IMR-90 (cell line): ENCODE data around the gene CAND2. TPM values are rescaled to one million over a fixed set of nuclear protein-coding genes. Genes with fewer than 3 reads are reported as not detected.

Experiments used
- ATAC-seq: fragments of 200-7000 bp; cut with Tn5 transposase; 2 replicates; pipeline ENCODE4 v1.9.1; 2020; ENCODE audit warnings: low read depth, mild to moderate bottlenecking, moderate library complexity
- BruUV-seq: library from RNA; stranded (reverse); fragments of 400-500 nt; replicated peaks from 2 replicates; lab custom pipeline; 2021; lab: Mats Ljungman, UMichigan
- CTCF ChIA-PET: fragments of 300-600 bp; formaldehyde crosslinking; extraction: SDS; loops from one replicate; lab custom pipeline; 2021; ENCODE audit warnings: antibody characterized with exemption; lab: Yijun Ruan, JAX
- POLR2A ChIA-PET: fragments of 300-600 bp; sonication (Branson Sonifier 250); formaldehyde crosslinking; loops from one replicate; lab custom pipeline; 2022; ENCODE audit warnings: antibody characterized with exemption; ENCODE audit not compliant: unreplicated experiment; lab: Charles Lee
- DNase-seq: peaks from one replicate; pipeline ENCODE4 v3.0.0; 2013
- H2AFZ ChIP-seq: replicated peaks from 2 replicates; pipeline ENCODE3; 2013; ENCODE audit warnings: low read length, mild to moderate bottlenecking; ENCODE audit not compliant: poor library complexity
- H2AK5ac ChIP-seq: 2 replicates; pipeline ENCODE4 v1.6.1; 2013; ENCODE audit warnings: low read depth, low read length, inconsistent platforms
- H2AK9ac ChIP-seq: replicated peaks from 2 replicates; pipeline ENCODE3; 2013; ENCODE audit warnings: mild to moderate bottlenecking, low read depth, low read length, moderate library complexity; ENCODE audit not compliant: poor library complexity
- H2BK120ac ChIP-seq: 2 replicates; pipeline ENCODE4 v1.6.1; 2013; ENCODE audit warnings: low read depth, low read length, inconsistent platforms
- H2BK15ac ChIP-seq: 3 replicates; pipeline ENCODE4 v1.6.1; 2013; ENCODE audit warnings: low read depth, low read length, inconsistent platforms
- H2BK20ac ChIP-seq: 2 replicates; pipeline ENCODE4 v1.6.1; 2013; ENCODE audit warnings: low read depth, mild to moderate bottlenecking, inconsistent platforms, low read length, moderate library complexity
- H2BK5ac ChIP-seq: 2 replicates; pipeline ENCODE4 v1.6.1; 2013; ENCODE audit warnings: mild to moderate bottlenecking, low read depth, low read length, inconsistent platforms; ENCODE audit not compliant: poor library complexity, severe bottlenecking
- H3K14ac ChIP-seq: replicated peaks from 2 replicates; pipeline ENCODE4 v1.6.1; 2013; ENCODE audit warnings: low read depth, low read length, inconsistent platforms
- H3K18ac ChIP-seq: 2 replicates; pipeline ENCODE4 v1.6.1; 2013; ENCODE audit warnings: low read depth, low read length, control low read depth
- H3K23ac ChIP-seq: 2 replicates; pipeline ENCODE4 v1.6.1; 2013; ENCODE audit warnings: low read depth, low read length, inconsistent platforms
- H3K27ac ChIP-seq: 2 replicates; pipeline ENCODE4 v1.5.1; 2013; ENCODE audit warnings: mild to moderate bottlenecking, control low read depth, low read length; ENCODE audit not compliant: insufficient read depth
- H3K27me3 ChIP-seq: 2 replicates; pipeline ENCODE4 v1.6.1; 2013; ENCODE audit warnings: low read length; ENCODE audit not compliant: control insufficient read depth, insufficient read depth
- H3K36me3 ChIP-seq: 2 replicates; pipeline ENCODE4 v1.6.1; 2013; ENCODE audit warnings: low read length, mixed read lengths; ENCODE audit not compliant: control insufficient read depth, insufficient read depth
- H3K4ac ChIP-seq: 2 replicates; pipeline ENCODE4 v1.6.1; 2013; ENCODE audit warnings: low read depth, low read length, inconsistent platforms
- H3K4me1 ChIP-seq: 2 replicates; pipeline ENCODE4 v1.6.1; 2013; ENCODE audit warnings: low read length, mixed read lengths; ENCODE audit not compliant: control insufficient read depth, insufficient read depth
- H3K4me2 ChIP-seq: 2 replicates; pipeline ENCODE4 v1.6.1; 2013; ENCODE audit warnings: low read depth, mild to moderate bottlenecking, control low read depth, low read length, moderate library complexity
- H3K4me3 ChIP-seq: 2 replicates; pipeline ENCODE4 v1.5.1; 2013; ENCODE audit warnings: low read depth, mild to moderate bottlenecking, control low read depth, low read length, moderate library complexity; ENCODE audit not compliant: insufficient read depth
- H3K56ac ChIP-seq: 2 replicates; pipeline ENCODE4 v1.6.1; 2013; ENCODE audit warnings: low read length, inconsistent platforms; ENCODE audit not compliant: insufficient read depth; ENCODE audit errors: extremely low read depth
- H3K79me1 ChIP-seq, 2 experiments: 2 replicates each; pipeline ENCODE4 v1.6.1; 2013; ENCODE audit warnings: low read length in 2 of 2, inconsistent platforms in 1 of 2, low read depth in 1 of 2
- H3K9ac ChIP-seq: 2 replicates; pipeline ENCODE4 v1.6.1; 2013; ENCODE audit warnings: low read depth, low read length, control low read depth
- H3K9me1 ChIP-seq: 2 replicates; pipeline ENCODE4 v1.6.1; 2013; ENCODE audit warnings: low read length, inconsistent platforms; ENCODE audit not compliant: insufficient read depth
- H3K9me3 ChIP-seq: 2 replicates; pipeline ENCODE4 v1.6.1; 2013; ENCODE audit warnings: low read length; ENCODE audit not compliant: control insufficient read depth, insufficient read depth
- H4K20me1 ChIP-seq: 2 replicates; pipeline ENCODE4 v1.6.1; 2013; ENCODE audit warnings: low read length, inconsistent platforms; ENCODE audit not compliant: insufficient read depth
- H4K5ac ChIP-seq: 2 replicates; pipeline ENCODE4 v1.6.1; 2013; ENCODE audit warnings: mild to moderate bottlenecking, low read depth, low read length, control low read depth
- H4K8ac ChIP-seq, 2 experiments: 2 replicates each; pipeline ENCODE4 v1.6.1; 2013; ENCODE audit warnings: low read depth in 2 of 2, low read length in 2 of 2, control low read depth in 1 of 2, inconsistent platforms in 1 of 2
- H4K91ac ChIP-seq: 2 replicates; pipeline ENCODE4 v1.6.1; 2013; ENCODE audit warnings: low read depth, low read length, inconsistent platforms; ENCODE audit not compliant: insufficient read depth
- BHLHE40 ChIP-seq: fragments of 150-350 bp; IDR thresholded peaks from 2 replicates; pipeline ENCODE4 v1.6.1; 2016; ENCODE audit warnings: mild to moderate bottlenecking, low read depth, low read length
- CEBPB ChIP-seq: IDR thresholded peaks from 2 replicates; pipeline ENCODE4 v1.6.1; 2012; ENCODE audit warnings: low read depth, low read length, improper control_type of control experiment
- FOS ChIP-seq: fragments of 150-350 bp; IDR thresholded peaks from 2 replicates; pipeline ENCODE4 v1.6.1; 2016; ENCODE audit warnings: low read depth, low read length
- MXI1 ChIP-seq: IDR thresholded peaks from 2 replicates; pipeline ENCODE4 v1.6.1; 2012; ENCODE audit warnings: low read depth, mild to moderate bottlenecking, low read length, moderate library complexity, borderline replicate concordance
- NFE2L2 ChIP-seq: fragments of 150-350 bp; IDR thresholded peaks from 2 replicates; pipeline ENCODE4 v1.6.1; 2016; ENCODE audit warnings: low read depth, mild to moderate bottlenecking, low read length
- POLR2A ChIP-seq: IDR thresholded peaks from 2 replicates; pipeline ENCODE4 v1.6.1; 2012; ENCODE audit warnings: mild to moderate bottlenecking, low read depth, low read length
- RCOR1 ChIP-seq: IDR thresholded peaks from 2 replicates; pipeline ENCODE4 v1.6.1; 2012; ENCODE audit warnings: mild to moderate bottlenecking, low read length, improper control_type of control experiment; ENCODE audit not compliant: insufficient replicate concordance
- SMC3 ChIP-seq: fragments of 150-350 bp; IDR thresholded peaks from 2 replicates; pipeline ENCODE4 v1.6.1; 2016; ENCODE audit warnings: low read depth, mild to moderate bottlenecking, antibody characterized with exemption, low read length, moderate library complexity
- USF2 ChIP-seq: fragments of 150-350 bp; IDR thresholded peaks from 2 replicates; pipeline ENCODE4 v1.6.1; 2017; ENCODE audit warnings: mild to moderate bottlenecking, antibody characterized with exemption, low read length, low read depth
- WGBS, 2 experiments: methylation state at CpG; one replicate each; pipeline versions ENCODE4 v1.1.5 to v1.1.7; 2013; ENCODE audit warnings: missing lambda C conversion rate in 2 of 2; ENCODE audit not compliant: insufficient read length in 1 of 2; ENCODE audit errors: extremely low coverage in 2 of 2; 5-methylcytosine and 5-hydroxymethylcytosine counted together
- dilution Hi-C: fragments of 300-500 bp; cut with HindIII; formaldehyde crosslinking; loops from one replicate; pipeline ENCODE4 v1.14.3; 2018; ENCODE audit warnings: low sequenced_read_pairs; ENCODE audit not compliant: unreplicated experiment
- in situ Hi-C: fragments of 300-500 bp; cut with MboI; formaldehyde crosslinking; loops from 3 replicates; pipeline ENCODE4 v1.14.3; 2019; ENCODE audit warnings: low sequenced_read_pairs, inconsistent platforms, mixed read lengths
- intact Hi-C: fragments of 100-400 bp; cut with micrococcal nuclease; formaldehyde crosslinking; loops from 2 replicates; pipeline ENCODE4 v1.10.0; 2022
- polyA plus RNA-seq, 3 experiments: library from polyadenylated mRNA; depleted of rRNA; stranded (reverse); fragments of >200 nt; gene quantifications; 2 replicates each; pipeline ENCODE4 v1.2.3, GENCODE V29; 2012; ENCODE audit warnings: low replicate concordance in 1 of 3
- total RNA-seq: library from RNA; depleted of rRNA; stranded (reverse); fragments of >200 nt; gene quantifications from 2 replicates; pipeline ENCODE4 v1.2.3, GENCODE V29; 2012

CAND2 gene
- total and polyA plus RNA-seq, 2 of the 4 experiments (the other 2 are of a cell fraction), result 2.9 to 4.9 TPM

DNA sequence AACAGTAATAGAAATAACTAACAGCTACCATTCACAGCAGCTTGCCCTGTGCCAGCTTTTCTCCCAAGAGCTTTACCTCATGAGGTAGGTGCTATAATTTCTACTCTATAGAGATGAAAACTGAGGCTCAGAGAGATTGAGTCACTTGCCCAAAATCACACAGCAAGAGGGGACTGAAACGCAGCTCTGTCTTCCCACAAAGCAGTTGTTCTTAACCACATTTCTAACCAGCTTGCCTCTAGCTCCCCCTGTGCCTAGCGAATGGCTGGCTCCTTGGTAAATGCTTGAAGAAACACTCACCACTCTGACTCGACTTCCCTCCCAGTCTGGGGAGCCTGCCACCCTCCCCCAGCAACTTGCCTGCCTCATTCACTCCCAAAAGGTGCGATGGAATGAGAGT, 21.9 kb upstream of the CAND2 start:
- peaks cover 2% of the 10 kb centered on the region; the same call in 1 of the 2 replicates for H3K9me3 ChIP-seq
- ChIA-PET CTCF (no interaction called here), POLR2A (interaction anchor here (0.5 kb wide), 1 partner anchor 196 kb away, joined by 4 read pairs; no protein-coding TSS in a partner anchor)
- DNase-seq (no peak), ATAC-seq (no peak)
- dilution Hi-C loops, result no loop called here
- H3K23ac ChIP-seq, result no peak overlapping the region
- H2AFZ ChIP-seq, result no peak overlapping the region
- WGBS, 2 experiments, result 74% methylated on average over 3 of the region's 4 CpGs; no CpG with 5 or more reads in 1 of the 2 experiments
- no peak overlapping the region for H4K8ac ChIP-seq
- no peak overlapping the region for H3K4me3 ChIP-seq
- H2BK15ac ChIP-seq, result no peak overlapping the region
- no peaks in the 10 kb centered on the region for H4K20me1 ChIP-seq
- H3K4me1 ChIP-seq, result no peaks in the 10 kb centered on the region
- no peak overlapping the region for H2BK5ac ChIP-seq
- TF ChIP-seq BHLHE40 (no peak), SMC3 (no peak), CEBPB (no peak), FOS (no peak), NFE2L2 (no peak), MXI1 (no peak), USF2 (no peak), RCOR1 (no peak), POLR2A (no peak)
- no peak overlapping the region for H2BK20ac ChIP-seq
- no peak overlapping the region for H2AK9ac ChIP-seq
- no peak overlapping the region for H3K4ac ChIP-seq
- BruUV-seq, result no TSS peak
- H3K27ac ChIP-seq, result no peak overlapping the region
- no peak overlapping the region for H3K14ac ChIP-seq
- H2BK120ac ChIP-seq, result no peak overlapping the region
- no peak overlapping the region for H3K56ac ChIP-seq
- H3K18ac ChIP-seq, result no peak overlapping the region
- no peaks in the 10 kb centered on the region for H3K36me3 ChIP-seq
- no peak overlapping the region for H4K5ac ChIP-seq
- H3K4me2 ChIP-seq, result no peak overlapping the region
- H3K9ac ChIP-seq, result no peak overlapping the region
- in situ Hi-C loops, result no loop called here
- no peaks in the 10 kb centered on the region for H3K79me1 ChIP-seq
- H2AK5ac ChIP-seq, result no peak overlapping the region
- H3K9me1 ChIP-seq, result no peaks in the 10 kb centered on the region
- H4K91ac ChIP-seq, result no peak overlapping the region
- H3K27me3 ChIP-seq, result peaks cover 10% of the 10 kb centered on the region
- intact Hi-C loops, result no loop called here
